Measurements from ENCODE around the gene TRIP13. TPM values are rescaled to one million over a fixed set of nuclear protein-coding genes. Genes with fewer than 3 reads are reported as not detected.
A peak's percentile ranks its signal among the peaks of the same experiment; 100 is the strongest.
"Not testable (repeated sequence)": the region's sequence is repeated elsewhere in the genome, so short reads cannot be mapped to it uniquely, and the experiment has no call there.

Gene TRIP13
- total and polyA plus RNA-seq, 4 experiments from 2014 or later, result 0.39 to 1.0 (median 0.69) TPM; not detected in 1

DNA sequence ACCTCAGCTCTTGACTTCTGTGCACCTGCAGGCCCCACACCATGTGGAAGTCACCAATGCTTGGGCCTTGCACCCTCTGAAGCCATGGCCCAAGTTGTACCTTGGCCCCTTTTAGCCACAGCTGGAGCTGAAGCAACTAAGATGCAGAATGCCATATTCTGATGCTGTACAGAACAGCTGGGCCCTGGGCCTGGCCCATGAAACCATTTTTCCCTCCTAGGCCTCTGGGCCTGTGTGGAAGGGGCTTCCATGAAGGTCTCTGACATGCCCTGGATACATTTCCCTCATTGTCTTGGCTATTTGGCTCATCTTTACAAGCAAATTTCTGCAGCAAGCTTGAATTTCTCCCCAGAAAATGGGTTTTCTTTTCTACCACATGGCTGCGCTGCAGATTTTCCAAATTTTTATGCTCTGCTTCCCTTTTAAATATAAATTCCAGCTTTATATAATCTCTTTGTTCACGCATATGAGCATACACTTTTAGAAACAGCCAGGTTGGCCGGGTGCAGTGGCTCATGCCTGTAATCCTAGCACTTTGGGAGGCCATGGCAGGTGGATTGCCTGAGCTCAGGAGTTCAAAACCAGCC lies 41.8 kb downstream of the TRIP13 start:
- POLR2A ChIA-PET (ENCODE audit: partially characterized antibody), result not testable (repeated sequence)

DNA sequence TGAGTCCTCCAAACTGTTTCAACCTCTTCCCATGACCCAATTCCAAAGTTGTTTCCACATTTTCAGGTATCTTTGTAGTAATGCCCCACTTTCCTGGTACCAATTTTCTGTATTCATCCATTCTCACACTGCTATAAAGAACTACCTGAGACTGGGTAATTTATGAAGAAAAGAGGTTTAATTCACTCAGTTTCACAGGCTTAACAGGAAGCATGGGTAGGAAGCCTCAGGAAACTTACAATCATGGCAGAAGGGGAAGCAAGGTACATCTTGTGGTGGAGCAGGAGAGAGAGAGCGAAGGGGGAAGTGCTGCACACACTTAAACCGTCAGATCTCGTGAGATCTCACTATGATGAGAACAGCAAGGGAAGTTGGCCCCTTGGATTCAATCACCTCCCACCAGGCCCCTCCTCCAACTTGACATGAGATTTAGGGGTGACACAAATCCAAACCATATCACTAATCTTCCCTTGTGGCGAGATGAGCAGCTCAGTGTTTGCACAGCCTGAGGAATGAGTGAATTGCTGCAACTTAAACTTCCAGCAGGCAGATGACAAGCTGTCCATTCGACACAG lies 42.9 kb downstream of the TRIP13 start:
- Mint-ChIP-seq H3K36me3 (no peaks in the 10 kb centered on the region), H3K9me3 (no peaks in the 10 kb centered on the region), H3K4me3 (no peak overlapping the region), H3K27me3 (peaks cover 0 to 7% of the 10 kb centered on the region in 2 donors), H3K4me1 (no peaks in the 10 kb centered on the region), H3K27ac (peak overlapping the region in 1 of 7 donors; percentile 81)
- Histone ChIP-seq H3K4me1 (ENCODE audit: insufficient read depth, low read length) (no peaks in the 10 kb centered on the region), H3K9me3 (ENCODE audit: control insufficient read depth in 1 of 2, low read length in 2 of 2) (no peaks in the 10 kb centered on the region), H3K36me3 (ENCODE audit: insufficient read depth, low read length) (no peaks in the 10 kb centered on the region), H3K27ac (ENCODE audit: low read depth, low read length) (no peak overlapping the region), H3K4me3 (ENCODE audit: low read length in 2 of 2) (no peak overlapping the region), H3K27me3 (ENCODE audit: insufficient read depth, low read length) (no peaks in the 10 kb centered on the region)
- DNase-seq, result no peak
- intact Hi-C loops (cut with micrococcal nuclease), result no loop called here
- ChIA-PET POLR2A (ENCODE audit: partially characterized antibody) (no interaction called here), CTCF (ENCODE audit: partially characterized antibody) (interaction anchor here (1.3 kb wide), 1 partner anchor 206 kb away, joined by 4 read pairs; no protein-coding TSS in a partner anchor)

More for the DNA sequence above, 41.8 kb downstream of the TRIP13 start:
- CTCF ChIA-PET (ENCODE audit: partially characterized antibody), result interaction anchor here (1.3 kb wide), 2 partner anchors 204 to 207 kb away, joined by 3 to 4 read pairs; no protein-coding TSS in a partner anchor
- H3K4me1 ChIP-seq (ENCODE audit: insufficient read depth, low read length); H3K36me3 Mint-ChIP-seq; H3K27me3 ChIP-seq (ENCODE audit: insufficient read depth, low read length); H3K36me3 ChIP-seq (ENCODE audit: insufficient read depth, low read length); H3K27ac Mint-ChIP-seq; H3K9me3 Mint-ChIP-seq; H3K9me3 ChIP-seq (ENCODE audit: control insufficient read depth in 1 of 2, low read length in 2 of 2); H3K4me1 Mint-ChIP-seq; DNase-seq; H3K27ac ChIP-seq (ENCODE audit: low read depth, low read length); H3K4me3 ChIP-seq (ENCODE audit: low read length in 2 of 2); intact Hi-C loops (cut with micrococcal nuclease); H3K4me3 Mint-ChIP-seq: not testable (repeated sequence)
- peaks cover 0 to 12% of the 10 kb centered on the region in 2 donors for H3K27me3 Mint-ChIP-seq

- Histone ChIP-seq H3K27me3 (ENCODE audit: insufficient read depth, low read length) (no peaks in the 10 kb centered on the region), H3K36me3 (ENCODE audit: insufficient read depth, low read length) (no peaks in the 10 kb centered on the region), H3K4me1 (ENCODE audit: insufficient read depth, low read length) (no peaks in the 10 kb centered on the region), H3K9me3 (ENCODE audit: control insufficient read depth in 1 of 2, low read length in 2 of 2) (no peaks in the 10 kb centered on the region), H3K27ac (ENCODE audit: low read depth, low read length) (no peak overlapping the region), H3K4me3 (ENCODE audit: low read length in 2 of 2) (no peak overlapping the region)
- POLR2A ChIA-PET (ENCODE audit: partially characterized antibody), result no interaction called here
- no peaks in the 10 kb centered on the region for H3K36me3 Mint-ChIP-seq
- H3K9me3 Mint-ChIP-seq, result peaks cover 0 to 2% (median 0%) of the 10 kb centered on the region in 8 donors
- CTCF ChIA-PET (ENCODE audit: partially characterized antibody), result interaction anchor here (1.1 kb wide), 1 partner anchor 204 kb away, joined by 3 read pairs; no protein-coding TSS in a partner anchor
- peaks cover 5 to 9% of the 10 kb centered on the region in 2 donors for H3K27me3 Mint-ChIP-seq
- H3K27ac Mint-ChIP-seq, result no peak overlapping the region
- H3K4me1 Mint-ChIP-seq, result no peaks in the 10 kb centered on the region
- no peak overlapping the region for H3K4me3 Mint-ChIP-seq
- no peak for DNase-seq
- intact Hi-C loops (cut with micrococcal nuclease), result no loop called here
Observed at GRCh38 chr5:936149-937144, 43.8 kb downstream of the TRIP13 start.

- Histone ChIP-seq H3K4me1 (ENCODE audit: insufficient read depth, low read length) (no peaks in the 10 kb centered on the region), H3K4me3 (ENCODE audit: low read length in 2 of 2) (no peak overlapping the region), H3K27me3 (ENCODE audit: insufficient read depth, low read length) (no peaks in the 10 kb centered on the region), H3K27ac (ENCODE audit: low read depth, low read length) (no peak overlapping the region), H3K9me3 (ENCODE audit: control insufficient read depth in 1 of 2, low read length in 2 of 2) (no peaks in the 10 kb centered on the region), H3K36me3 (ENCODE audit: insufficient read depth, low read length) (no peaks in the 10 kb centered on the region)
- ChIA-PET POLR2A (ENCODE audit: partially characterized antibody) (no interaction called here), CTCF (ENCODE audit: partially characterized antibody) (interaction anchor here (1.1 kb wide), 1 partner anchor 203 kb away, joined by 3 read pairs; no protein-coding TSS in a partner anchor)
- no peak for DNase-seq
- intact Hi-C loops (cut with micrococcal nuclease), result no loop called here
- Mint-ChIP-seq H3K27me3 (peaks cover 8 to 12% of the 10 kb centered on the region in 2 donors), H3K36me3 (no peaks in the 10 kb centered on the region), H3K27ac (no peak overlapping the region), H3K4me3 (no peak overlapping the region), H3K9me3 (peaks cover 0 to 2% (median 0%) of the 10 kb centered on the region in 8 donors), H3K4me1 (no peaks in the 10 kb centered on the region)
Observed at GRCh38 chr5:937151-937924, 44.7 kb downstream of the TRIP13 start.

DNA sequence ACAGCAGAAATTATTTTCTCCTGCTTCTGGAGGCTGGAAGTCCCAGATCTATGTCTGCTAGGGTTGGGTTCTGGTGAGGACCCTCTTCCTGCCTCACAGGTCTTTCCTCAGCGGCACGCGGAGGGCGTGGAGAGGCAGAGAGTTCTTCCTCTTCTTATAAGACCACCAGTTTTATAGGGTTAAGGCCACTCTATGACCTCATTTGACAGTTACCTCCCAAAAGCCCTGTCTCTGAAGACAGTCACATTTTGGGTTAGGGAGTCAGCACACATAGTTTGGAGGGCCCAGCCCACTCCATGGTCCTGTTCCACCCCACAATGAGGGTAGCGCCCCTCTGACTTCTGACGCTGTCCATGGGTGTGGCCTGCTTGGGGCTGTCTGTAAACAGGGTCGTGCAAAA lies 46.7 kb downstream of the TRIP13 start:
- Mint-ChIP-seq H3K9me3 (peaks cover 0 to 2% (median 0%) of the 10 kb centered on the region in 8 donors), H3K27me3 (peaks cover 15 to 19% of the 10 kb centered on the region in 2 donors), H3K4me1 (no peaks in the 10 kb centered on the region), H3K27ac (no peak overlapping the region), H3K4me3 (no peak overlapping the region), H3K36me3 (no peaks in the 10 kb centered on the region)
- no peaks in the 10 kb centered on the region for H3K27me3 ChIP-seq (ENCODE audit: insufficient read depth, low read length)
- POLR2A ChIA-PET (ENCODE audit: partially characterized antibody), result no interaction called here
- CTCF ChIA-PET (ENCODE audit: partially characterized antibody), result no interaction called here
- H3K27ac ChIP-seq (ENCODE audit: low read depth, low read length), result no peak overlapping the region
- no peak for DNase-seq
- H3K9me3 ChIP-seq (ENCODE audit: control insufficient read depth in 1 of 2, low read length in 2 of 2), result no peaks in the 10 kb centered on the region
- no peaks in the 10 kb centered on the region for H3K4me1 ChIP-seq (ENCODE audit: insufficient read depth, low read length)
- H3K36me3 ChIP-seq (ENCODE audit: insufficient read depth, low read length), result no peaks in the 10 kb centered on the region
- intact Hi-C loops (cut with micrococcal nuclease), result no loop called here
- no peak overlapping the region for H3K4me3 ChIP-seq (ENCODE audit: low read length in 2 of 2)

GRCh38 chr5:940741-941140 lies 48.1 kb downstream of the TRIP13 start:
- H3K36me3 Mint-ChIP-seq; H3K4me3 Mint-ChIP-seq; DNase-seq; intact Hi-C loops (cut with micrococcal nuclease); H3K4me3 ChIP-seq (ENCODE audit: low read length in 2 of 2); H3K27me3 ChIP-seq (ENCODE audit: insufficient read depth, low read length); H3K27ac ChIP-seq (ENCODE audit: low read depth, low read length); H3K9me3 Mint-ChIP-seq; H3K36me3 ChIP-seq (ENCODE audit: insufficient read depth, low read length); H3K4me1 Mint-ChIP-seq; POLR2A ChIA-PET (ENCODE audit: partially characterized antibody); CTCF ChIA-PET (ENCODE audit: partially characterized antibody); H3K4me1 ChIP-seq (ENCODE audit: insufficient read depth, low read length); H3K9me3 ChIP-seq (ENCODE audit: control insufficient read depth in 1 of 2, low read length in 2 of 2); H3K27ac Mint-ChIP-seq: not testable (repeated sequence)
- H3K27me3 Mint-ChIP-seq, result peaks cover 26% of the 10 kb centered on the region in 2 donors
